ENCODE results near the gene MED8.

GRCh38 chr1:43436371-43436770 lies 46.8 kb upstream of the MED8 start:
- TF ChIP-seq POLR2A (IDR thresholded peaks at IDR 0.05; ENCODE audit: low read depth, low read length) (no peak), POLR2AphosphoS5 (IDR thresholded peaks at IDR 0.05; ENCODE audit: low read depth, low read length) (no peak), TAF1 (IDR thresholded peaks at IDR 0.05; ENCODE audit: low read depth, low read length) (no peak), SPI1 (IDR thresholded peaks at IDR 0.05; ENCODE audit: low read depth, low read length) (no peak), POU2F2 (IDR thresholded peaks at IDR 0.05; ENCODE audit: low read depth, low read length) (no peak)
